ENCODE measurements around the gene C14orf39.

Gene C14orf39

DNA sequence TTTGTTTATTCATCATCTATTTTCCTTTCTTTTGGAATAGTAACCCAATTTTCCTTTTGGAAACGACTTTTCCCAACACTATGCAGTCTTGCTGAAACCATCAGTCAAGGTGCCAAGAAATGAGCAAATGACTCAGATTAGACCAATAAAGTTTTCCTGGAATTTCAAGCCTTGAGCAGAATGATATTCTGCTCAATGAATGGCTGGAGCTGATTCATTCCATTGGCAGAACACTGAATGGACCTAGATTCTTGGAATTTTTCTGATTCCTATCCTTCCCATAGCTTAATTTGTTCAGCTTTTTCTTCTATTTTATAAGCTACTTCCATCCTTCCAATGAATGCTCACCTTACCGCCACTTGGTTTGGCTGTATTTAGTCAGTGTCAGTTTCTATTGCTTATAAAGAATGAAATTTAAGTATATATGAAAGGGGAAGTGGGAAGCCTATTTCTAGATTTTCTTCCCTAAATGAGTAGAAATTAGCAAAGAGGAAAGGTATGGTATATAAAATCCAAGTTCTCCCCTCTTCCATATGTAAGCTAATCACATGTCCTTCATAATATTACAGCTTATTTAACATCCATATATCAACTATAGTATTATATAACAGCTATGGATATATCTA lies 89.0 kb downstream of the C14orf39 start:
- TF ChIP-seq TEAD4 (IDR thresholded peaks at IDR 0.05) (peak; percentile 48; the same call in 1 of the 2 replicates), EP300 (IDR thresholded peaks at IDR 0.05; ENCODE audit: borderline replicate concordance) (no peak)
- TF ChIP-seq, protein P1, sequence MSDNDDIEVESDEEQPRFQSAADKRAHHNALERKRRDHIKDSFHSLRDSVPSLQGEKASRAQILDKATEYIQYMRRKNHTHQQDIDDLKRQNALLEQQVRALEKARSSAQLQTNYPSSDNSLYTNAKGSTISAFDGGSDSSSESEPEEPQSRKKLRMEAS (IDR thresholded peaks at IDR 0.05): no peak
